22Rv1 (cell line): Measurements from ENCODE around the gene SMAD5.

Experiments
- CTCF ChIP-seq: fragments of 450-650 bp; IDR thresholded peaks from 2 replicates; pipeline ENCODE4 v1.5.1; 2017; ENCODE audit warnings: mild to moderate bottlenecking
- ZFX ChIP-seq: fragments of 450-650 bp; IDR thresholded peaks from 2 replicates; pipeline ENCODE4 v1.6.1; 2017; ENCODE audit warnings: antibody characterized with exemption, borderline replicate concordance

GRCh38 chr5:136087961-136088871 lies 44.4 kb upstream of the SMAD5 start:
- no peak for TF ChIP-seq ZFX
- TF ChIP-seq CTCF: no peak
